GM23338 (cell line): ENCODE results near the gene MYOZ2.

Experiments
- CREB1 ChIP-seq: fragments of 250-450 bp; sonication (Bioruptor Pico); IDR thresholded peaks from 2 replicates; pipeline ENCODE4 v1.5.0; 2020; ENCODE audit warnings: low read depth, mild to moderate bottlenecking, moderate library complexity
- EZH2phosphoT487 ChIP-seq: fragments of 200-600 bp; sonication (generic); IDR thresholded peaks from one replicate; pipeline ENCODE4 v1.8.1; 2018; ENCODE audit warnings: antibody characterized with exemption; ENCODE audit not compliant: unreplicated experiment
- ZNF331 ChIP-seq: fragments of 250-450 bp; sonication (Bioruptor Pico); IDR thresholded peaks from 2 replicates; pipeline ENCODE4 v1.5.0; 2020; ENCODE audit warnings: low read depth, mild to moderate bottlenecking, moderate library complexity
- TF ChIP-seq, protein P1 (sequence below), 2 experiments: fragments of 200-600 bp in 1 of 2; sonication (generic) in 1 of 2; conservative IDR thresholded peaks; 2 replicates each; pipeline versions ENCODE4 v1.5.1 to v1.6.1; 2016 to 2017; ENCODE audit warnings: antibody characterized with exemption in 2 of 2, low read depth in 2 of 2, mild to moderate bottlenecking in 2 of 2, moderate library complexity in 1 of 2
- TF ChIP-seq, protein P2 (sequence below): IDR thresholded peaks from one replicate; pipeline ENCODE4 v1.6.1; 2018; ENCODE audit warnings: antibody characterized with exemption; ENCODE audit not compliant: unreplicated experiment

DNA sequence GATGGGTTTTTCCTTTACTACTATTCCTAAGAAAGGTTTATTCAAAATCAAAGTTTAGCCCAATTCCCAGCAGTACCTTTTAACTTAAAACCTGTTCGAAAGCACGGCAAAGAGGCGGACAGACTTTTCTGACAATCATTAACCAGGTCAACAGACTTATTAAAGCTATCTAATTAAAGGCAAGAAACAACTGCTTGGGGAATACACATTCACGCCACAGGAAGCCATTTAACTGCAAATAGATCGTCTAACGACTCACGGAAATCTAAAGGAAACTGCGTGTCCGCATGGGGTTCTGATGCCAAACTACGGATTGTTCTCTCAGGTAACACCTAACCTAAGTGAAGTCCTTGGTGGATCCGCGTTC, 76.2 kb downstream of the MYOZ2 start:
- TF ChIP-seq, protein P1, sequence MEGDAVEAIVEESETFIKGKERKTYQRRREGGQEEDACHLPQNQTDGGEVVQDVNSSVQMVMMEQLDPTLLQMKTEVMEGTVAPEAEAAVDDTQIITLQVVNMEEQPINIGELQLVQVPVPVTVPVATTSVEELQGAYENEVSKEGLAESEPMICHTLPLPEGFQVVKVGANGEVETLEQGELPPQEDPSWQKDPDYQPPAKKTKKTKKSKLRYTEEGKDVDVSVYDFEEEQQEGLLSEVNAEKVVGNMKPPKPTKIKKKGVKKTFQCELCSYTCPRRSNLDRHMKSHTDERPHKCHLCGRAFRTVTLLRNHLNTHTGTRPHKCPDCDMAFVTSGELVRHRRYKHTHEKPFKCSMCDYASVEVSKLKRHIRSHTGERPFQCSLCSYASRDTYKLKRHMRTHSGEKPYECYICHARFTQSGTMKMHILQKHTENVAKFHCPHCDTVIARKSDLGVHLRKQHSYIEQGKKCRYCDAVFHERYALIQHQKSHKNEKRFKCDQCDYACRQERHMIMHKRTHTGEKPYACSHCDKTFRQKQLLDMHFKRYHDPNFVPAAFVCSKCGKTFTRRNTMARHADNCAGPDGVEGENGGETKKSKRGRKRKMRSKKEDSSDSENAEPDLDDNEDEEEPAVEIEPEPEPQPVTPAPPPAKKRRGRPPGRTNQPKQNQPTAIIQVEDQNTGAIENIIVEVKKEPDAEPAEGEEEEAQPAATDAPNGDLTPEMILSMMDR (conservative IDR thresholded peaks at IDR 0.05; ENCODE audit: low read depth in 2 of 2): no peak
- no peak for TF ChIP-seq ZNF331
- TF ChIP-seq EZH2phosphoT487: no peak
- peak; percentile 45; the same call in 1 of the 2 replicates for TF ChIP-seq CREB1 (CRISPR knock-in tag)
- TF ChIP-seq, protein P2, sequence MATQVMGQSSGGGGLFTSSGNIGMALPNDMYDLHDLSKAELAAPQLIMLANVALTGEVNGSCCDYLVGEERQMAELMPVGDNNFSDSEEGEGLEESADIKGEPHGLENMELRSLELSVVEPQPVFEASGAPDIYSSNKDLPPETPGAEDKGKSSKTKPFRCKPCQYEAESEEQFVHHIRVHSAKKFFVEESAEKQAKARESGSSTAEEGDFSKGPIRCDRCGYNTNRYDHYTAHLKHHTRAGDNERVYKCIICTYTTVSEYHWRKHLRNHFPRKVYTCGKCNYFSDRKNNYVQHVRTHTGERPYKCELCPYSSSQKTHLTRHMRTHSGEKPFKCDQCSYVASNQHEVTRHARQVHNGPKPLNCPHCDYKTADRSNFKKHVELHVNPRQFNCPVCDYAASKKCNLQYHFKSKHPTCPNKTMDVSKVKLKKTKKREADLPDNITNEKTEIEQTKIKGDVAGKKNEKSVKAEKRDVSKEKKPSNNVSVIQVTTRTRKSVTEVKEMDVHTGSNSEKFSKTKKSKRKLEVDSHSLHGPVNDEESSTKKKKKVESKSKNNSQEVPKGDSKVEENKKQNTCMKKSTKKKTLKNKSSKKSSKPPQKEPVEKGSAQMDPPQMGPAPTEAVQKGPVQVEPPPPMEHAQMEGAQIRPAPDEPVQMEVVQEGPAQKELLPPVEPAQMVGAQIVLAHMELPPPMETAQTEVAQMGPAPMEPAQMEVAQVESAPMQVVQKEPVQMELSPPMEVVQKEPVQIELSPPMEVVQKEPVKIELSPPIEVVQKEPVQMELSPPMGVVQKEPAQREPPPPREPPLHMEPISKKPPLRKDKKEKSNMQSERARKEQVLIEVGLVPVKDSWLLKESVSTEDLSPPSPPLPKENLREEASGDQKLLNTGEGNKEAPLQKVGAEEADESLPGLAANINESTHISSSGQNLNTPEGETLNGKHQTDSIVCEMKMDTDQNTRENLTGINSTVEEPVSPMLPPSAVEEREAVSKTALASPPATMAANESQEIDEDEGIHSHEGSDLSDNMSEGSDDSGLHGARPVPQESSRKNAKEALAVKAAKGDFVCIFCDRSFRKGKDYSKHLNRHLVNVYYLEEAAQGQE: no peak
